Measurements from ENCODE around the gene LGR5.

- TF ChIP-seq MAZ (IDR thresholded peaks at IDR 0.05; ENCODE audit: borderline replicate concordance, low read depth, low read length): no peak
- TF ChIP-seq MAZ (CRISPR knock-in tag; IDR thresholded peaks at IDR 0.05; ENCODE audit: low read depth): no peak
- no peak for TF ChIP-seq NCOR1 (IDR thresholded peaks at IDR 0.05; ENCODE audit: borderline replicate concordance, low read length)
- no peak for TF ChIP-seq NR2C2 (CRISPR knock-in tag; IDR thresholded peaks at IDR 0.05; ENCODE audit: borderline replicate concordance)
- no peak for TF ChIP-seq ZNF776 (CRISPR knock-in tag; IDR thresholded peaks at IDR 0.05)
- TF ChIP-seq ZKSCAN5 (CRISPR knock-in tag; IDR thresholded peaks at IDR 0.05): no peak
- TF ChIP-seq SKI (IDR thresholded peaks at IDR 0.05; ENCODE audit: partially characterized antibody): no peak
These were observed 96.8 kb downstream of the LGR5 start for GRCh38 chr12:71536279-71536938.
